ENCODE results near the gene CREM. TPM values are rescaled to one million over a fixed set of nuclear protein-coding genes. Genes with fewer than 3 reads are reported as not detected.
"Not testable (repeated sequence)": the region's sequence is repeated elsewhere in the genome, so short reads cannot be mapped to it uniquely, and the experiment has no call there.

CREM gene
- total RNA-seq, 1 donor from 2014 or later, result 43.8 TPM

- no peak for DNase-seq (ENCODE audit: low read depth, low spot score)
Observed at GRCh38 chr10:35192645-35193249, 66.1 kb downstream of the CREM start.

GRCh38 chr10:35194471-35194870, 67.8 kb downstream of the CREM start:
- no peak for DNase-seq (ENCODE audit: low read depth, low spot score)

DNA sequence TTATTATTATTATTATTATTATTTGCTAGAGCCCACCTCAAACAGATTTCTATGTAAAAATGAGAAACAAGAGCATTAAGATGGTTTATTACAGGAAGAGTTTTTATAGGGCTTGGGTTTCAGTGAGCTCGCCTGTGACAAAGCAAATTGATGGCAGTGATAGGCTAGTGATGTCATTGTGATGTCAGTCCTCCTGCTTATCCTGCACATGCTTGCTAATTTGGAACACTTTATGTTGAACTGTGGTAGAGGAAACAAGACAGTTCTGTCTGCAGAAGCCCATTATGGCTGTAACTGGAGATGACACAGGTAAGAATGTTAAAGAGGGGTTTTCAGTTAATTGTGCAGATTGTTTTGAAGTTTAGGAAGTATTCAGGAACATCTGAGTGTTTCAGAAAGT, 68.3 kb downstream of the CREM start:
- DNase-seq (ENCODE audit: low read depth, low spot score), result no peak

- DNase-seq (ENCODE audit: low read depth, low spot score), result peak; percentile 94
Observed at GRCh38 chr10:35195361-35196306, 69.0 kb downstream of the CREM start.

DNA sequence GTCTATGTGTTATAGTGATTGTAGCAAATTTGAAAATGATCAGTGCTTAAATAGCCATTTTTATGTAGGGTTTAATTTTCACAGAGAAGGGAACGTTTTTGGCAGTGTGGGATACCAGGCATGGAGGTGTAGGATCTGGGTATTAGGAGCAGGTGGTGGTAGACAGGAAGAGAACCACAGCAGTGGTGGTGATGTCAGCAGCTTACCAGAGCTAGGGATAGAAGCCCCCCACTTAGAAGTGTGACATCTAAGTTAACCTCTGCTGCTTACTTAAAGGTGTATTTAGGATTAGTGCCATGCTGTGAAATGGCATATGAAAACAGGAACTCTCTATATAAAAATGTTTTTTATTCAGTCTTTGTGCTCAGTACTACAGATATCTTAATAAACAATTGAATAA, 73.8 kb downstream of the CREM start:
- no peak for DNase-seq (ENCODE audit: low read depth, low spot score)

DNA sequence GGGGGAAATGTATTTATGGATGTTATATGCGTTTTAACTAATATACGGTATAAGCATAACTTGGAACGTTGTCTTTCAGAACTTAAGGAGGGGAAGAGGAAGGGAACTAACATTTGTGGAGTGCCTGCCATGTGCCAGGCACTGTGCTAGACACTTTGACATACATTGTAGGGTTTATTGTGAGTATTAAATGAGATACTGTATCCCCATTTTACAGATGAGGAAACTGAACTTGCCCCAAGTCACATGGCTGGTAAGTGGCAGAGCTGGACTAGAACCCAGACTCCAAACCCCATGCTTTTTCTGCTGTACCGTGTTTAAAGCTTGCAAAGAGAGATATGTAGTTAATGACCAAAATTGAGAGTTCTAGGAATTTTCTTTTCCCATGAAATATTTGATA, 74.6 kb downstream of the CREM start:
- no peak for DNase-seq (ENCODE audit: low read depth, low spot score)

- DNase-seq (ENCODE audit: low read depth, low spot score), result no peak
Observed at GRCh38 chr10:35202050-35202449, 75.4 kb downstream of the CREM start.

DNA sequence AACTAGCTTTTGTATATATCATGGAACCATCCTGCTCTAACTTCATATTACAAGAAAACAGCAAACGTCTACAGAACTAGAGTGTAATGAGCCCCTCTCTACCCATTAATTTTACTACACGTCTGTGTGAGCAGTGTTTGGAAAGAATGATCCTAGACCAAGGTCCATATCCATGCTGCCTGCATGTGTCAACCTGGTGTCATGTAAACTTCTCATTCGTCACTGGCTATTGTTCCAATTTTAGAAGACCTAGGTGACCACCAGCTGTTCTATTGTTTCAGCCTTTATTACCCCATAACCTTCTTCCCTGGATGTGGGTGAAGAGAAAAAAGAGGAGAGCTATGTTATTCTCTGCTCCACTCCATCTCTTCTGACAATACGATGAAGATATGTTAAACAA, 77.1 kb downstream of the CREM start:
- DNase-seq (ENCODE audit: low read depth, low spot score), result no peak

- no peak for DNase-seq (ENCODE audit: low read depth, low spot score)
Observed at GRCh38 chr10:35204650-35205319, 78.1 kb downstream of the CREM start.

- DNase-seq (ENCODE audit: low read depth, low spot score), result no peak
Observed at GRCh38 chr10:35206274-35206673, 79.6 kb downstream of the CREM start.

DNA sequence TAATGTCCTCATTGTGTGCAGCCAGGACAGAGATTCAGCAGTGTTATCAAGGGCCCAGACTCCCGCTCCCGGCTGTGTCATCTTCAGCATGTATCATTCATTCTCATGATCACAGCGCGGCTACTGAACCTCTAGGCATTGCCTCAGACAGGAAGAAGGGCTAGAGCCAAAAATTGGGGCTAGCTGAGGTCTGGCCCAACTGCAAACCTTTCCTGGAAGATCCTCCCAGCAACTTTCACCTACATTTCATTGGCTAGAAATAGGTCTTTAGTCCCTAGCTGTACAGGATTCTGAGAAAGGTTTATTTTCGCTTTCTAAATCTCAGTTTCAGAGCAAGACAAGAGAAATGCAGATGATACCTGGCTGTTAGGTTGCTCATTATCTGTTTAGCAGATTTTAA, 81.9 kb downstream of the CREM start:
- no peak for DNase-seq (ENCODE audit: low read depth, low spot score)

DNA sequence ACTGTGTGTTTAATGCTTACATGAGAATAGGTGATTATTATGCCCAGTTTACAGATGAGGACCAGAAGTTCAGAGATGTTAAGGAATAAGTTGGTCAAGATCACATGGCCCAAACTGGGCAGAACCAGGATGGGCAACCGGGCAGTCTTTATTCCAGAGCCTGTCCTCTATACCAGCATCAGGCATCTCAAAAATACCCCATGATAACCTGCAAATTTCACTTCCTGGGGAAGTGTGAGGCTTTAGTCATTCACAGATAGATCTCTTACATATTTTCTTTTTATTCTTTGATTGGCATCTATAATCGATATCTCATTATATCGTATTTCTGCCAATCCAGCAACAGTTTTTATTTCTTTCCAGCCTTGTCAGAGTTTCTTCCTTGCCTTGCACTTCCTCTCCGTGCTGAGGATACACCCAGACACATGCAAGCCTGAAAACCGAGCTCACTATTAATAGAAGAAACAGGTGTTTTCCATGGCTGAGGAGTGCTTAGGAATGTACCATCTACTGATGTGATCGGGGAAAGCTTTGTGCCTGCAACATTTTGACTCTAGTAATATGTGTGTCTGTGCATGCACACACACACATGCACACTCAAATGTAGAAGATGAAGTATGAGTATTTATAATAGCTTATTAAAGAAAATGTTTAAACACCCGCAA, 82.4 kb downstream of the CREM start:
- DNase-seq (ENCODE audit: low read depth, low spot score), result no peak

DNA sequence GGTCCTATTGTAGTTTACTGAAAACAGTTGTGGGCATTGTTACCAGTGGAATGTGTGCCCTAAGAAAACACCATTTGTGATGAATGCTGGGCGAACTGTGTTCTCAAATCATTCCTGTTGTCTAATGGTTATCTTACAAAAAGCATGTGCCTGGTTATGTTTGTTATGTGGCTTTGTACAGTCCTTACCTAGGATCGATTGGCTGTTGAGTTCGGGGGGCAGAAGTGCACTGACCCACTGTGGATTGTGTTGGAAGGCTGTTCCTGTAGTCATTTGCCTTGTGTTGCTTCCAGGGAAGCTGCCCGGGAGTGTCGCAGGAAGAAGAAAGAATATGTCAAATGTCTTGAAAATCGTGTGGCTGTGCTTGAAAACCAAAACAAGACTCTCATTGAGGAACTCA, 84.3 kb downstream of the CREM start:
- DNase-seq (ENCODE audit: low read depth, low spot score), result no peak

DNA sequence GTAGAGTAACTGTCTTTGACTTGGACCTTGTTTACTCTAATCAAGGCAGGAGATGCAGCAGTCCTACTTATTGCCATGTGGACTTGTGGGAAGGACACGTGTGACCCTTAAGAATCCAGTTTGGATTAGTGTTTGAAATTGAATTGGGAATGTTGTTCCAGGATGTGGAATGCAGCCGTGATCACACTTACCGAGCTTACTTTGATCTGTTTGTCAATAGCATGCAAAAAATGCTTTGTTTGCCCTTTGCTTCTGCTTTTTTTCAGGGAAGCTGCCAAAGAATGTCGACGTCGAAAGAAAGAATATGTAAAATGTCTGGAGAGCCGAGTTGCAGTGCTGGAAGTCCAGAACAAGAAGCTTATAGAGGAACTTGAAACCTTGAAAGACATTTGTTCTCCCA, 84.7 kb downstream of the CREM start:
- DNase-seq (ENCODE audit: low read depth, low spot score), result no peak

GRCh38 chr10:35212856-35213255, 86.2 kb downstream of the CREM start:
- no peak for DNase-seq (ENCODE audit: low read depth, low spot score)

DNA sequence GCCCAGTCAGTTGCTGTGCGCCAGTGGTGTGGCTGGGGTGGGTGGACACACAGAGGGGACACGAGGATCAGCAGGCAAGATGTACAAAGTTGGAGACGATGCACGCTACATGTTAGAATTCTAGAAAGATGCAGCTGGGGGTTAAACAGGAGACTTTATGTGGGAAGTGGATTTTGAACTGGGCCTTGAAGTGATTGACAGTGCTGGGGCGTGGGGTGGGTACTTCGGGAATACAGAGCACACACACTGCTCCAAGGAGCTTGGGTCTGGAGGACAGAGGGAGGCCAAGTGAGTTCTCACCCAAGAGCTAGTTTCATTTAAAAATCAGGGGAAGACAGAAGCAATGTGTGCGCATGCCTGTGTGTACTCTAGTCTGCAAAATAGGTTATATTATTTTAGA, 87.1 kb downstream of the CREM start:
- no peak for DNase-seq (ENCODE audit: low read depth, low spot score)

DNA sequence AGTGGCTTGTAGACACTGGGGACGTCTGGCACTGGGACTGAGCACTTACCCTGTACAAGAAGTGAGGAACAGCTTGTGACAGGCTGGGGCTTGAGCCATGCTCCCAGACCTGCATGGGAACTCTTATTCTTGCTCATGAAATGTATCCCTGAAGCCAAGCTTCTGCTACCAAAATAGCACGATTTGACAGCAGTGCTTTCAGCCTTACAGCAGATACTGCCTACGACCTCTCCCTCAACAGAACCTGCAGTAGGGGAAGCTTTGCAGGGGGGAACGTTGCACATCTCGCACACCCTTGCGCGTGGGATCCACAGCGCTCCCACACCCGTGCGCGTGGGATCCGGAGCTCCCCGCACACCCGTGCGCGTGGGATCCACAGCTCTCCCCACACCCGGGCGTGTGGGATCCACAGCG, 88.0 kb downstream of the CREM start:
- DNase-seq (ENCODE audit: low read depth, low spot score), result no peak

GRCh38 chr10:35215107-35215506, 88.5 kb downstream of the CREM start:
- DNase-seq (ENCODE audit: low read depth, low spot score), result no peak

GRCh38 chr10:35216303-35216905, 89.8 kb downstream of the CREM start:
- no peak for DNase-seq (ENCODE audit: low read depth, low spot score)

GRCh38 chr10:35216956-35217355, 90.3 kb downstream of the CREM start:
- DNase-seq (ENCODE audit: low read depth, low spot score), result not testable (repeated sequence)

- DNase-seq (ENCODE audit: low read depth, low spot score), result no peak
Observed at GRCh38 chr10:35217455-35217854, 90.8 kb downstream of the CREM start.

All from pulmonary artery endothelial cell (primary cell).